ENCODE measurements around the gene GIGYF2. TPM values are rescaled to one million over a fixed set of nuclear protein-coding genes. Genes with fewer than 3 reads are reported as not detected.

GIGYF2 gene
- total RNA-seq, 1 donor from 2014 or later = 63.4 TPM

DNA sequence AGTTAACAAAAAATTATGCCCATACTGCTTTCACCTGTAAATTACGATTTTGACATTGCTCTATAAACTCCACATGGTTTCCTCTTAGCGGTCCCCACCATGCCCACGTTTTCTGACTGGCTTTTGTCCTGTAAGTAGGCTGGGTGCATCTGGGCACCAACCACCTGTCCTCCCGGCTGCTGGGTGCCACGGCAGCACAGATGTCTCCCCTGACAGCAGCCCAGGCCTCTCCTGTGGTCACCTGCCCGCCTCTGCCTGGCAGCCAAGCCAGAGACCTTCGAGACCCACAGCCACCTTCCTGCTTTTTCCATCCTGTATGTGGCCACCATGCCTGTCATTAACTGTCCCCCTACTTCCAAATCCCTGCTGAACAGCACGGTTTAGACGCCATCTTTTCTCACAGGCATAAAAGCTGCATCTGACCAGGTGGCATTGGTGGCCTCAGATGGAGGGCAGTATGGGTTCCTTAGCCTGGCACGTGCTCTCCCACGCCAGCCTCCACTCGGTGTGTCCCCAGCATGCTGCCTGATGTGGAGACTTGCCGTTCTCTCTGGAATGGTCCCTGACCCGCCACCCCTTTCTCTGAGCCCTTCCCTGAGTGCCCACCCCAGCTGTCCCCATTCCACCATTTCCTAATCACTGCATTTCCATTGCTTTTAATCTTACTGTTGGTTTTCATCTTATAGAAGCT is 191.9 kb downstream of the GIGYF2 start:
- H3K4me1 Mint-ChIP-seq (ENCODE audit: unreplicated experiment) = peaks cover 10% of the 10 kb centered on the region
- no peak for DNase-seq (ENCODE audit: extremely low spot score, unreplicated experiment)
- H3K9me3 Mint-ChIP-seq (ENCODE audit: unreplicated experiment) = no peaks in the 10 kb centered on the region
- no peaks in the 10 kb centered on the region for H3K36me3 Mint-ChIP-seq (ENCODE audit: unreplicated experiment)
- TF ChIP-seq, protein P1, sequence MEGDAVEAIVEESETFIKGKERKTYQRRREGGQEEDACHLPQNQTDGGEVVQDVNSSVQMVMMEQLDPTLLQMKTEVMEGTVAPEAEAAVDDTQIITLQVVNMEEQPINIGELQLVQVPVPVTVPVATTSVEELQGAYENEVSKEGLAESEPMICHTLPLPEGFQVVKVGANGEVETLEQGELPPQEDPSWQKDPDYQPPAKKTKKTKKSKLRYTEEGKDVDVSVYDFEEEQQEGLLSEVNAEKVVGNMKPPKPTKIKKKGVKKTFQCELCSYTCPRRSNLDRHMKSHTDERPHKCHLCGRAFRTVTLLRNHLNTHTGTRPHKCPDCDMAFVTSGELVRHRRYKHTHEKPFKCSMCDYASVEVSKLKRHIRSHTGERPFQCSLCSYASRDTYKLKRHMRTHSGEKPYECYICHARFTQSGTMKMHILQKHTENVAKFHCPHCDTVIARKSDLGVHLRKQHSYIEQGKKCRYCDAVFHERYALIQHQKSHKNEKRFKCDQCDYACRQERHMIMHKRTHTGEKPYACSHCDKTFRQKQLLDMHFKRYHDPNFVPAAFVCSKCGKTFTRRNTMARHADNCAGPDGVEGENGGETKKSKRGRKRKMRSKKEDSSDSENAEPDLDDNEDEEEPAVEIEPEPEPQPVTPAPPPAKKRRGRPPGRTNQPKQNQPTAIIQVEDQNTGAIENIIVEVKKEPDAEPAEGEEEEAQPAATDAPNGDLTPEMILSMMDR (IDR thresholded peaks at IDR 0.05) = no peak
- H3K4me3 Mint-ChIP-seq (ENCODE audit: unreplicated experiment) = no peak overlapping the region
- H3K27ac Mint-ChIP-seq (ENCODE audit: unreplicated experiment) = no peak overlapping the region
- H3K27me3 Mint-ChIP-seq (ENCODE audit: unreplicated experiment) = no peaks in the 10 kb centered on the region

DNA sequence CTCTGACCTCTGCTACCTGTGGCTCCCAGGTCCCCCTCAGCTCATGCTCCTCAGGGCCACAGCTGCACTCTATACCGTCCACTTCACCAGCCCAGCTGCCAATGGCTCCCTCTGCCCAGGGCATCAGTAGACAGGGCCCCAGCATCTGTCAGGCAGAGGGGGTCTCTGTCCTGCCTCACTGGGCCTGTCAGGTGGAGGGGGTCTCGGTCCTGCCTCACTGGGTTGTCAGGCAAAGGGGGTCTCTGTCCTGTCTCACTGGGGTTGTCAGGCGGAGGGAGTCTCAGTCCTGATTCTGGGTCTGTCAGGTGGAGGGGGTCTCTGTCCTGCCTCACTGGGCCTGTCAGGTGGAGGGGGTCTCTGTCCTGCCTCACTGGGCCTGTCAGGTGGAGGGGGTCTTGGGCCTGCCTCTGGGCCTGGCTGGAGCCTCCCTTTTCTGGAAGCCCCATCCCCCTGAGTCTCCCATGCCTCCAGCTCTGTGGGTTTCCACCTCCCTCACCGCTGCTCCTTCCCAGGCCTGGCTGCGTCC is 192.8 kb downstream of the GIGYF2 start:
- Mint-ChIP-seq H3K27ac (ENCODE audit: unreplicated experiment) (no peak overlapping the region), H3K9me3 (ENCODE audit: unreplicated experiment) (no peaks in the 10 kb centered on the region), H3K36me3 (ENCODE audit: unreplicated experiment) (no peaks in the 10 kb centered on the region), H3K4me3 (ENCODE audit: unreplicated experiment) (no peak overlapping the region), H3K4me1 (ENCODE audit: unreplicated experiment) (peaks cover 10% of the 10 kb centered on the region), H3K27me3 (ENCODE audit: unreplicated experiment) (no peaks in the 10 kb centered on the region)
- peak; percentile 75 for DNase-seq (ENCODE audit: extremely low spot score, unreplicated experiment)
- TF ChIP-seq, protein P1 (IDR thresholded peaks at IDR 0.05) = no peak

DNA sequence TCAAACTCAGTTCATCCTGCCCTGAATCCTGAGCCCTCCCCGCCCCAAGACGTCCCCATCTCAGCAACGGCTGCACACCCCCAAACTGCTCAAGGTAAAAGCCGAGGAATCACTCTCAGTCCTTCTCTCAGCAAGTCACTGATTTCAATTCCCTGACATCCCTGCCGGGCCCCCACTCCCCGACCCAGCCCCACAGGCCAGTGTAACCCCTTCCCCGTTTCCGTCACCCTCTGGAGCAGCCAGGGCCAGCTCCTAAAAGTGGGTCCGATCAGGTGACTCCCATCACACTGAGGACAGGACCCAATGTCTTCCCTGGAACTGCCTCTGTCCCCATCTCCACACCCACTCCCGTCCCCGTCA is 193.4 kb downstream of the GIGYF2 start:
- peak; percentile 74 for DNase-seq (ENCODE audit: extremely low spot score, unreplicated experiment)
- Mint-ChIP-seq H3K9me3 (ENCODE audit: unreplicated experiment) (no peaks in the 10 kb centered on the region), H3K27ac (ENCODE audit: unreplicated experiment) (no peak overlapping the region), H3K36me3 (ENCODE audit: unreplicated experiment) (no peaks in the 10 kb centered on the region), H3K4me1 (ENCODE audit: unreplicated experiment) (peaks cover 10% of the 10 kb centered on the region), H3K27me3 (ENCODE audit: unreplicated experiment) (no peaks in the 10 kb centered on the region), H3K4me3 (ENCODE audit: unreplicated experiment) (no peak overlapping the region)
- TF ChIP-seq, protein P1 (IDR thresholded peaks at IDR 0.05) = no peak

DNA sequence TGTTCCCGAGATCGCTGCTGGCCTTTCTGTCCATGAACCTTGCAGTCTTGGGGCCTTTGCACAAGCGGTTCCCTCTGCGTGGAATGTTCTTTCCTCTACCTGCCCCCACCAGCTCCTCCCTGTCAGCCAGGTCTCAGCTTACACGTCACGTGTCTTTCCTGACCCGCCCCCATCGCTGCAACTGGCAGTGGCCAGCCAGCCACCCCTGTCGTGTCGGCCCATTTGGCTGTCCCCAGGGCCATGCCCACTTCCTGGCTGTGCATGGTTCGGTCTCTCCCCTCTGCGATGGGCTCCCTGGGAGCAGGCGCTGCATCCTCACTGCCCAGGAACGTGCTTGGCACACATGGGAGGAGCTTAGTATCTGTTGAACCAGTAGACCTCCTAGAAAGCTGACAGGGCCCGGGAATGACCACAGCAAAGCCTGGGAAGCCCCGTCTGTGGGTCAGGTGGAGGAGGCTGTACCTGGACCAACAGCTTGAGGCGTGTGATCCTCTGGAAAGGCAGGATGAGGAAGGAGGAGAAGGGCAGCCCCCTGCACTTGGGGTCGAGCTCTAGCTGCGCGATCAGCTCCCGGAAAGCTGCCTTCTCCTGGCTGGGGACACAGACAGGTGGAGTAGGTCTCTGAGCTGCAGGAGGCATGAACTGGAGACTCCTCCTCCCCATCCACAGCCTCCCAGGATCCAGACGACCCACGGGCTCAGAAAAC is 193.9 kb downstream of the GIGYF2 start:
- H3K4me1 Mint-ChIP-seq (ENCODE audit: unreplicated experiment) = peaks cover 10% of the 10 kb centered on the region
- no peak overlapping the region for H3K4me3 Mint-ChIP-seq (ENCODE audit: unreplicated experiment)
- TF ChIP-seq, protein P1 (IDR thresholded peaks at IDR 0.05) = no peak
- H3K27me3 Mint-ChIP-seq (ENCODE audit: unreplicated experiment) = no peaks in the 10 kb centered on the region
- H3K27ac Mint-ChIP-seq (ENCODE audit: unreplicated experiment) = no peak overlapping the region
- peak; percentile 80 for DNase-seq (ENCODE audit: extremely low spot score, unreplicated experiment)
- H3K36me3 Mint-ChIP-seq (ENCODE audit: unreplicated experiment) = no peaks in the 10 kb centered on the region
- H3K9me3 Mint-ChIP-seq (ENCODE audit: unreplicated experiment) = no peaks in the 10 kb centered on the region

DNA sequence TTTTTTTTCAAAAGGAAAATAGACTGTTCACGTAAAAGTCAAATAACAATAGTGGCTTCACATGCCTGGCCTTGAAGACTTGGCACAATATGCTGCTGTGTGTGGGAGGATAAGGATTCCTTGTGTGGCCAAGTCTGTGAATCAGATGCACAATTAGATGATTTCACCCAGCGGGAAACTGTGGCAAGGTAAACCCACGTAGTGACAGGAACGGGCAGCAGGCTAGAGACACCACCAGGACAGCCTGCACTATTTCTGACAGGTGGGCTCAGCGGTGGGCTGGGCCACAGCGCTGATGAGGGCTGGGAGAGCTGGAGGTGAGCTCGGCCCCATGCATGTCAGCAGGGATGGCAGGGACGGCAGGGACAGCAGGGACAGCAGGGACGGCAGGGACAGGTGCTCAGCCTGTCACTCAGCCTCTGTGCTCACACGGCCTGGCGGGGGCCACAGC is 194.5 kb downstream of the GIGYF2 start:
- no peaks in the 10 kb centered on the region for H3K36me3 Mint-ChIP-seq (ENCODE audit: unreplicated experiment)
- H3K4me1 Mint-ChIP-seq (ENCODE audit: unreplicated experiment) = peaks cover 10% of the 10 kb centered on the region
- no peak overlapping the region for H3K27ac Mint-ChIP-seq (ENCODE audit: unreplicated experiment)
- TF ChIP-seq, protein P1 (IDR thresholded peaks at IDR 0.05) = no peak
- no peaks in the 10 kb centered on the region for H3K9me3 Mint-ChIP-seq (ENCODE audit: unreplicated experiment)
- H3K4me3 Mint-ChIP-seq (ENCODE audit: unreplicated experiment) = no peak overlapping the region
- H3K27me3 Mint-ChIP-seq (ENCODE audit: unreplicated experiment) = no peaks in the 10 kb centered on the region
- DNase-seq (ENCODE audit: extremely low spot score, unreplicated experiment) = peak; percentile 72
